Uterus (tissue), 2 donors: ENCODE measurements around the gene NELL2.

ENCODE experiments used
- CTCF ChIP-seq, 4 experiments: fragments of 200-600 bp in 2 of 4; fragments of 450-650 bp in 2 of 4; sonication (generic) in 2 of 4; IDR thresholded peaks; one replicate each; pipeline ENCODE4 v1.5.1; 2016 to 2019; ENCODE audit warnings: antibody characterized with exemption in 4 of 4, mild to moderate bottlenecking in 2 of 4, moderate library complexity in 1 of 4
- POLR2A ChIP-seq, 2 donors: fragments of 450-650 bp; IDR thresholded peaks; one replicate each; pipeline ENCODE4 v1.6.1; 2016; ENCODE audit warnings: antibody characterized with exemption in 2 of 2, mild to moderate bottlenecking in 1 of 2, moderate library complexity in 1 of 2

GRCh38 chr12:44839785-44840184 lies 36.3 kb downstream of the NELL2 start:
- no peak for TF ChIP-seq POLR2A (IDR thresholded peaks at IDR 0.05)
- TF ChIP-seq CTCF (IDR thresholded peaks at IDR 0.05): no peak
